ENCODE results near the gene MDH2. TPM values are rescaled to one million over a fixed set of nuclear protein-coding genes. Genes with fewer than 3 reads are reported as not detected.

MDH2 gene
- total and polyA plus RNA-seq, 8 donors, result 41.1 to 227 (median 85.3) TPM

DNA sequence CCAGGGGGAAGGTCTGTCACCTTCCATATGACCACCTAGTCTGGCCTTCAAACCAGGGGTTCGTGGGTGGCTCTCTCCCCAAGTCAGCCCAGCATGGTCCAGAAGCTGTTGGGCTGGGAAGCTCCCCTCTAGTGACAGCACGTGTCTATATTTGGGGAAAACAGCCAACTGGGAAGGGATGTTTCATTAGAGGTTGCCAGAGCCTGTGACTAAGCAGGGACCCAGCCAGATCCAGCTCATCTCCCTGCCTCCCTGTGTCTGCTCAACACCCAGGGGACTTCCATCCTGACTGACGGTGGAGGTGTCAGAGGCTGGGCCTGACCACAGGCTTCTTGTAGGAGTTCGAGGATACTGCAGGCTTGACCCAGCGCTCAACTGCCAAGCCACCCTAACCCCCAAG is 10.6 kb upstream of the MDH2 start:
- Histone ChIP-seq H3K27ac (no peak overlapping the region), H3K9me3 (no peaks in the 10 kb centered on the region), H3K27me3 (no peaks in the 10 kb centered on the region), H3K4me1 (no peaks in the 10 kb centered on the region), H3K4me3 (no peak overlapping the region), H3K36me3 (peaks cover 0 to 16% (median 8%) of the 10 kb centered on the region in 4 donors)
- WGBS, 5 donors, result 66 to 87% (median 79%) methylated on average over 3 to 5 of the region's 5 CpGs
- DNase-seq, result no peak
- TF ChIP-seq EP300 (IDR thresholded peaks at IDR 0.05), result no peak
- no peak for TF ChIP-seq POLR2AphosphoS5 (IDR thresholded peaks at IDR 0.05)
- TF ChIP-seq POLR2A (IDR thresholded peaks at IDR 0.05), result no peak
- TF ChIP-seq, protein P1, sequence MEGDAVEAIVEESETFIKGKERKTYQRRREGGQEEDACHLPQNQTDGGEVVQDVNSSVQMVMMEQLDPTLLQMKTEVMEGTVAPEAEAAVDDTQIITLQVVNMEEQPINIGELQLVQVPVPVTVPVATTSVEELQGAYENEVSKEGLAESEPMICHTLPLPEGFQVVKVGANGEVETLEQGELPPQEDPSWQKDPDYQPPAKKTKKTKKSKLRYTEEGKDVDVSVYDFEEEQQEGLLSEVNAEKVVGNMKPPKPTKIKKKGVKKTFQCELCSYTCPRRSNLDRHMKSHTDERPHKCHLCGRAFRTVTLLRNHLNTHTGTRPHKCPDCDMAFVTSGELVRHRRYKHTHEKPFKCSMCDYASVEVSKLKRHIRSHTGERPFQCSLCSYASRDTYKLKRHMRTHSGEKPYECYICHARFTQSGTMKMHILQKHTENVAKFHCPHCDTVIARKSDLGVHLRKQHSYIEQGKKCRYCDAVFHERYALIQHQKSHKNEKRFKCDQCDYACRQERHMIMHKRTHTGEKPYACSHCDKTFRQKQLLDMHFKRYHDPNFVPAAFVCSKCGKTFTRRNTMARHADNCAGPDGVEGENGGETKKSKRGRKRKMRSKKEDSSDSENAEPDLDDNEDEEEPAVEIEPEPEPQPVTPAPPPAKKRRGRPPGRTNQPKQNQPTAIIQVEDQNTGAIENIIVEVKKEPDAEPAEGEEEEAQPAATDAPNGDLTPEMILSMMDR (IDR thresholded peaks at IDR 0.05), result no peak
- intact Hi-C loops (cut with DNase I; ENCODE audit: low total_unique reads), result no loop called here

DNA sequence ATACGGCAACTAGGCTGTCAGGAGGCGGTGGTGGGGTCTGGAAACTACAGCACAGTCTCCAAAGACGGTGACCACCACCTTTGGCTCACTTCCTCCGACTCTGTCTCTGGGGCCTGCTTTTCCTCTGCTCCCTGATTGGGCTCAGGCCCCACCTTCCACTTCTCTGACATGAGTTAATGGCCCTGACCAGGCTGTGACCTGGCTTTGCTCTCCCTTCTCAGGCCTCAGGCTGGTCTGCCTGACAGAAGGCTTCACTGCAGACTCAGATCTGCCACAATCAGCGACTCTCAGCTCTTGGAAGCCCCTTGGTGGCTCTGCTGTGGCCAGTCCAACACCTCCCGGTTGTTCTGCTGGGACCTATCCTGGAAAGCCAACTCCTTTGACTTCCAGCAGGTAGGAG is 7.8 kb upstream of the MDH2 start:
- Histone ChIP-seq H3K27me3 (no peaks in the 10 kb centered on the region), H3K4me3 (no peak overlapping the region), H3K4me1 (peaks cover 1 to 20% (median 7%) of the 10 kb centered on the region in 4 donors), H3K27ac (no peak overlapping the region), H3K36me3 (peaks cover 0 to 16% (median 8%) of the 10 kb centered on the region in 4 donors), H3K9me3 (no peaks in the 10 kb centered on the region)
- TF ChIP-seq, protein P1 (IDR thresholded peaks at IDR 0.05), result no peak
- TF ChIP-seq EP300 (IDR thresholded peaks at IDR 0.05) (no peak), POLR2A (IDR thresholded peaks at IDR 0.05) (no peak), POLR2AphosphoS5 (IDR thresholded peaks at IDR 0.05) (no peak)
- DNase-seq, result no peak
- 94 to 98% (median 96%) methylated on average over 5 to 6 of the region's 6 CpGs for WGBS, 5 donors
- intact Hi-C loops (cut with DNase I; ENCODE audit: low total_unique reads), result no loop called here

DNA sequence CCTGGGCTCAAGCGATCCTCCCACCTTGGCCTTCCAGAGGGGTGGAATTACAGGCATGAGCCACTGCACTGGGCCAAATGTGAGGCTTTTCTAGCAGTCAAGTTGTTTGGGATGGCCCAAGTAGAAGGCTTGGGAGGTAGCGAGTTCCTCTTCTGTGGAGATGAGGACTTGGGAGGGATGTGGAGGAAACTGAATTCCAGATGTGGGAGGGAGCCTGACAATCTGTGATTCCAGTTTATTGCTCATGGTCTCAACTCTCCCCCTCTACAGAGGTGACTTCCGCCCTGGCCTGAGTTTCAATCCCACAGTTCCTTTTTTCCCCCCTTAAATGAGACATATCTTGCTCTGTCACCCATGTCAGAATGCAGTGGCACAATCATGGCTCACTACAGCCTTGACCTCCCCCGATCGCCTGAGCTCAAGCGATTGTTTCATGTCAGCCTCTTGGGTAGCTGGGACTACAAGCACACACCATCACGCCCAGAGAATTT is 3.5 kb upstream of the MDH2 start:
- Histone ChIP-seq H3K4me1 (peaks cover 17 to 52% (median 34%) of the 10 kb centered on the region in 4 donors), H3K27me3 (no peaks in the 10 kb centered on the region), H3K9me3 (no peaks in the 10 kb centered on the region), H3K36me3 (peaks cover 0 to 10% (median 8%) of the 10 kb centered on the region in 4 donors), H3K4me3 (no peak overlapping the region), H3K27ac (no peak overlapping the region)
- TF ChIP-seq POLR2AphosphoS5 (IDR thresholded peaks at IDR 0.05) (no peak), POLR2A (IDR thresholded peaks at IDR 0.05) (no peak), EP300 (IDR thresholded peaks at IDR 0.05) (no peak)
- TF ChIP-seq, protein P1 (IDR thresholded peaks at IDR 0.05), result no peak
- intact Hi-C loops (cut with DNase I; ENCODE audit: low total_unique reads), result no loop called here
- no peak for DNase-seq
- WGBS, 5 donors, result 92 to 97% (median 95%) methylated on average over 7 of the region's 7 CpGs

DNA sequence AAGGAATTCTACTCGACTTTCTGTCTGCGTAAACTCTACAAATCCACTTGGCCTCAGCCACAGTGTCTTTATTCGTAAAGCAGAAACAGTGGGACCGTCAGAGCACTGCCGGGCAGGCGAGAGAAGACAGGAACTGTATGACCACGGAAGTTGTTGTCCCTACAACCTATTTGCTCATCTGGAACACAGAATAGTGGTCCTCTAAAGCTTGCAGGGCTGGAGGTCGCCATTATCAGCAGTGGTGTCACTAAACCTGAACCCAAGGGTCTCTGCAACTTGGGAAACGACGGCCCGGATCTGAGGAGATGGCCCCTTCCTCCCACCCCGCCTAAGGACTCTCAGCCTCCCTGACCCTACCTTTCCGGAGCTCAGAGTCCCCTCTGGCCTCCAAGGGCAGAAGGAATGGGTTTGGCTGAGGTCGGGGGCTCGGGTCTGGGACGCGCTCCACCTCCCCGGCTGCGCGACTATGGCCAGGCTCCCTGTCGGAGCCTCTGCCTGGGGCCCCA is 548 bp upstream of the MDH2 start:
- WGBS, 5 donors, result 1 to 2% (median 1%) methylated on average over 16 to 21 of the region's 21 CpGs
- Histone ChIP-seq H3K4me3 (peak overlapping the region; percentile 86 to 97 (median 92)), H3K27ac (peak overlapping the region; percentile 94 to 96 (median 94)), H3K9me3 (no peaks in the 10 kb centered on the region), H3K4me1 (peaks cover 17 to 80% (median 52%) of the 10 kb centered on the region in 4 donors), H3K27me3 (no peaks in the 10 kb centered on the region), H3K36me3 (peaks cover 0 to 22% (median 12%) of the 10 kb centered on the region in 4 donors)
- intact Hi-C loops (cut with DNase I; ENCODE audit: low total_unique reads), result no loop called here
- DNase-seq, result peak in 1 of 2 donors; percentile 37
- TF ChIP-seq, protein P1 (IDR thresholded peaks at IDR 0.05), result no peak
- TF ChIP-seq POLR2A (IDR thresholded peaks at IDR 0.05) (no peak), POLR2AphosphoS5 (IDR thresholded peaks at IDR 0.05) (no peak), EP300 (IDR thresholded peaks at IDR 0.05) (no peak)

Data from stomach (tissue), 9 donors.